HS-27A (cell line): ENCODE results near the gene MTMR12.

Experiments used
- DNase-seq: peaks from one replicate; pipeline ENCODE4 v3.0.0-alpha.2; 2012; ENCODE audit warnings: low read depth, missing footprints

The MTMR12 gene, protein sequence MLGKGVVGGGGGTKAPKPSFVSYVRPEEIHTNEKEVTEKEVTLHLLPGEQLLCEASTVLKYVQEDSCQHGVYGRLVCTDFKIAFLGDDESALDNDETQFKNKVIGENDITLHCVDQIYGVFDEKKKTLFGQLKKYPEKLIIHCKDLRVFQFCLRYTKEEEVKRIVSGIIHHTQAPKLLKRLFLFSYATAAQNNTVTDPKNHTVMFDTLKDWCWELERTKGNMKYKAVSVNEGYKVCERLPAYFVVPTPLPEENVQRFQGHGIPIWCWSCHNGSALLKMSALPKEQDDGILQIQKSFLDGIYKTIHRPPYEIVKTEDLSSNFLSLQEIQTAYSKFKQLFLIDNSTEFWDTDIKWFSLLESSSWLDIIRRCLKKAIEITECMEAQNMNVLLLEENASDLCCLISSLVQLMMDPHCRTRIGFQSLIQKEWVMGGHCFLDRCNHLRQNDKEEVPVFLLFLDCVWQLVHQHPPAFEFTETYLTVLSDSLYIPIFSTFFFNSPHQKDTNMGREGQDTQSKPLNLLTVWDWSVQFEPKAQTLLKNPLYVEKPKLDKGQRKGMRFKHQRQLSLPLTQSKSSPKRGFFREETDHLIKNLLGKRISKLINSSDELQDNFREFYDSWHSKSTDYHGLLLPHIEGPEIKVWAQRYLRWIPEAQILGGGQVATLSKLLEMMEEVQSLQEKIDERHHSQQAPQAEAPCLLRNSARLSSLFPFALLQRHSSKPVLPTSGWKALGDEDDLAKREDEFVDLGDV

DNA sequence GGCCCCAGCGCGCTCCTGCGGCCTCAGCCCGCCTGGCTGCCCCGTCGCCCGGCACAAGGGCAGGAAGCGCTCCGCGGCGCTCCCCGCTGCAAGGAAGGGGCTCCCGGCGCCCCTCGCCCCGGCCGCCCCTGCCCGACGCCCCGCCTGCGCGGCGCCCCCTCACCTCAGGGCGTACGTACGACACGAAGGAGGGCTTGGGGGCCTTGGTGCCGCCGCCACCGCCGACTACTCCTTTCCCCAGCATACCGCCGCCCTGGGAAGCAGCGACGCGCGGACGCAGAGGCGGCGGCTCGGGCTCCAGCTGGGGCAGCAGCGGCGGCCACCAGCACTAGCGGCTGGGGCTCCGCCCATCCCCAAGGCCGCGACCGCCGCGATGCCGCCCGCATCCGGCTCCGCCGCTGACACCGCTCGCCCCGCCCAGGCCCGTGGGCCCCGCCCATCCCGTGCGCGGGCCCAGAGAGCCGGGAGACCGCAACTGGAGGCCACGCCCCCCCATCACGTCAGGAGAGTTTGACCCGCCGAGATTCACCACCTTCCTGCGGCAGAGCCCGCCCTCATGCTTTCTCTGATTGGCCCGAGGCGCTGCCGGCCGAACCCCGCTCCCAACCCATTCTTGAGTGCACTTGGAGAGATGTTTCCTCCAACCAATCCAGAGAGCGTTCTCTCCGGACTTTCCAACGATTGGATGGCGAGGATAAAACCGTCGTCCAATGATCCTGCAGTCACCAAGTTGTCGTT is at the start of gene MTMR12:
MTMR12 (minus strand) TSS at position 345 of the 738 bp plus-strand sequence; CDS start at position 244, 101 bp downstream.
- peak; percentile 98 for DNase-seq

DNA sequence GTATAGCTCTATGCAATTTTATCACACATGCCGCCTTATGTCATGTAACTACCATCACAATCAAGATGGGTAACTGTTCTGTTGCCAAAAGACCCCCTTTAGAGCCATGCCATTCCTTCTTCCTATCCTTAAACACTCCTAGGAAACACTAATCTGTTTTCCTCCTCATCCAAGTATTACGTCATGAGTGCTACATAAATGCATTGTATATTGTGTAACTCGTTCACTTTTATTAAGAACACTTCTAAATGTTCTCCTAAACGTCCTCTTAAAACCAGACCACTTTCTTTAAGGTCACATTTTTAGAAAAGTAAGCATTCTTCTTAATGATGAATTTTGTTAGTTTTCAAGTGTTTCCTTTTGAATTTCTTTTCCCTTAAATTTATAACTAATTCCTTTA is 49.8 kb upstream of the MTMR12 start:
- no peak for DNase-seq

DNA sequence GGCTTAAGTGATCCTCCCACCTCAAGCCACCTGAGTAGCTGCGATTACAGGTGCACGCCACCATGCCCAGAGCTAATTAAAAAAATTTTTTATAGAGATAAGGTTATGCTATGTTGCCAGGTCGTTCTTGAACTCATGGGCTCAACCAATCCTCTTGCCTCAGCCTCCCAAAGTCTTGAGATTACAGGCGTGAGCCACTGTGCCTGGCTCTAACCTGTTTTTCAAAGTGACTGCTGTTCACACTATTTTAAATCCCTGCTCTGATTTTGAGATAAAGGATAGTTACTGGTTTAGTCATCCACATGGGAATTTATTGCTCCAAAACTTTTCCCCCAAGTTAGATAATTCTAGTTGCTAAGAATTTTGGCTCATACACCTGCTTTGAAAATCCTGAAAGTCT is 48.2 kb upstream of the MTMR12 start:
- no peak for DNase-seq

DNA sequence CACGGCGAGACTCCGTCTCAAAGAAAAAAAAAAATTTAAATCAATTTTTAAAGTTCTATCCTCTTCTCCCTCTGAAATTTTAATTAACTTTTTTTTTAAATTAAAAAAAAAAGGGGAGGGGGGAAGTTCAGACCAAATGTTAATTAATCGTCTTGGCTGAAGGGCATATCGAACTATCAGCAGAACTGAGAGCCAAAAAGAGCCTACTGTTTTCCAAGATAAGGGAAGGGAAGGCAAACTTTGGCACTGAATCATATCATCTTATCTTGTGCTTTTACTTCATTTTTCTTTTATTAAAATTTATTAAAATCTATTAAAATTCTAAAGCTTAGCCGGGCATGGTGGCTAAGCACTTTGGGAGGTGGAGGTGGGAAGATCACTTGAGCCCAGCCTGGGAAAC is 45.9 kb upstream of the MTMR12 start:
- DNase-seq, result no peak

DNA sequence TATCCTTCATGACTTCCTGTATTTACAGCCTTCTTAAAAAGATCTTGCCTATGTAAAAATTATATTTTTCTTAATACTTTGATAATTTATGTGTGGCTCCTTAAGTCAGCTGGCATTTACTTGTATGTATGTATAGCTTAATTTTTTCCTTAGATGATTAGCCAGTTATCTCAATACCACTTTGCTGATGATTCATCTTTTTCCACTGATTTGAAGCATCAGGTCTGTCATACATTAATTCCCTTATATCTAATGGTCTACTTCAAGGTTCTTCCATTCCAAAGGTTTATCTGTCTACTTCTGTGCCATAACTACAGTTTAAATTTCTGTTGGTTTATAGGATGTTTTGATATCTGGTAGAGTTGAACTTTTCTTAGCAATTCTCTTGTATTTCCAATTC is 44.9 kb upstream of the MTMR12 start:
- DNase-seq, result no peak

DNA sequence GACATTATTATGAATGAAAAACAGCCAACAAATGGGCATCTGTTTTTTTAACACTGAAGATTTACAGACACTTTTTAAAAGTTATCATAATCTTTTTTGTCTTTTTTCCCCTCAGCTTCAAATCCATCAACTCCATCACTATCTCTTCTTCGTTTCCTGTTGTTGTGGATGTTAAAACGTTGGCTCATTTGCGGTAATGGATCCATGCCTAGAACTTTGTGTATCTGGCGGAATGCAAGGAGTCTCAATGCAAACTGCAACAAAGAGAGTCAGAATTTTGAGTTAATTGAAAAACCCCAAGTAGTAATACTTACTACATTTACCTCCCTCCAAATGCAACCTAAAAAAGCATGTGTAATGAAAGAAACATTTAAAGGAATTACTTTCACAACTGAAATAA is 42.9 kb upstream of the MTMR12 start:
- no peak for DNase-seq

DNA sequence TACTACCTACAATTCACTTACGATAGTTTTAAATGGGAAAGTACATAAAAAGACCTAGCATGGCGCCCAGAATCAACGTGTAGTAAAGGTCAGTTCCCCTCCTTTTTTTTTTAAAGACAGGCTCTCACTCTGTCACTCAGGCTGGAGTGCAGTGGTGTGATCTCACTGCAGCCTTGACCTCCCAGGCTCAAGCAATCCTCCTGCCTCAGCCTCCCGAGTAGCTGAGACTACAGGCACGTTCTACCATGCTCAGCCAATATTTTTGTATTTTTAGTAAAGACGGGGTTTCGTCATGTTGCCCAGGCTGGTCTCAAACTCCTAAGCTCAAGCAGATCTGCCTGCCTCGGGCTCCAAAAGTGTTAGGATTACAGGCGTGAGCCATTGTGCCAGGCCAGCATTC is 40.7 kb upstream of the MTMR12 start:
- no peak for DNase-seq

DNA sequence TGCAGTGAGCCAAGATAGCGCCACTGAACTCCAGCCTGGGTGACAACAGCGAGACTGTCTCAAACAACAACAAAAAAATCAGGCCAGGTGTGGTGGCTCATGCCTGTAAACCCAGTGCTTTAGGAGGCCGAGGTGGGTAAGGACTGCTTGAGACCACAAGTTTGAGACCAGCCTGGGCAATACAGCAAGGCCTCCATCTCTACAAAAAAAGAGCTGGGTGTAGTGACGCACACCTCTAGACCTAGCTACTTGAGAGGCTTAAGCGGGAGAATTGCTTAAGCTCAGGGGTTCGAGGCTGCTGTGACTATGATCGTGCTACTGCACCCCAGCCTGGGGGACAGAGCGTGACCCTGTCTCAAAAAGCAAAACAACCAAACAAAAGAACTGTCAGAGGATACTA is 39.9 kb upstream of the MTMR12 start:
- no peak for DNase-seq

DNA sequence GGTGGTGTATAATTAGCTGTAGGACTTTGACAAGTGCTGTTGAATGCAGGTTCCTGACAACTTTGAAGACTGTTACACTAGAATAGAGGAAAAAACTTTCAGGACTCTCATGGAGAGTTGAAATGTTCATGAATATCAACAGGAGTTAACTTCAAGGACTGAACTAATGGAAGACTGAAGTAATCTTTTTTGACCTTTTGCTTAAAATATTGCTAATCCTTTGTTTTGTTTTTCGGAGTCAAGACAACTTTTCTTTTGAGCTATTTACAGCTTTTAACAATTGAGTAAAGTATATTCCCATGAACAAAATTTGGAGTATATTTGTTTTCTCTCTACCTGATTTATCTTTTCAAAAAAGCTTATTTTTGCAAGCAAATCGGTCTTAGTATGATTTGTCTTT is 34.1 kb upstream of the MTMR12 start:
- no peak for DNase-seq

DNA sequence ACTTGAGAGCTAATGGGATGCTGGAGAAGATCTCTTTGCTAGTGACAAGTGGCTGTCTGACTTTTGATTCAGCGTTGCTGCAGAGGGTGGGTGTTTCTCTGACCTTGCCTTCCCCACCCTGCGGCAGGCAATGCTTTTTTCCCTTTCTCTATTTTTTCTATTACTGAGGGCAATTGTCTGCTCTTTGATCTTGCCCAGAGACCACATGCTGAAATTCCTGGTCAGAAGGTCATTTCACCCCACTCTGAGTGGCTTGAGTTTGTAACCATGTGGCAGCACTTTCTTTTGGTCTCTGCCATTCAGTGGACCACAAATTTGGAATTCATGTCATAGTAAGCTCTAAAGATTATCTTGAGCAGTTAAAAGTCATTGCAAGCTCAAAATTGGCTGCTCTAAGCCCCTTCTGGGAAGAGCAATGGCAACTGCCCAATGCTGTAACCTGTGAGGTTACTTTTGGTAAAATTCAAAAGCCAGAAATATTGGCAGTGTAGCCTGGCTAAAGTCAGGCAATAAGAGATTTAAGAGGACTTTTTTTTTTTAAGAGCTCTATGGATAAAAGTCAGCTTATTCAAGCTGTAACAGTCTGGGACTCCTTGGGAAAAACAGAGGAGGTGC is 30.4 kb upstream of the MTMR12 start:
- DNase-seq, result no peak

DNA sequence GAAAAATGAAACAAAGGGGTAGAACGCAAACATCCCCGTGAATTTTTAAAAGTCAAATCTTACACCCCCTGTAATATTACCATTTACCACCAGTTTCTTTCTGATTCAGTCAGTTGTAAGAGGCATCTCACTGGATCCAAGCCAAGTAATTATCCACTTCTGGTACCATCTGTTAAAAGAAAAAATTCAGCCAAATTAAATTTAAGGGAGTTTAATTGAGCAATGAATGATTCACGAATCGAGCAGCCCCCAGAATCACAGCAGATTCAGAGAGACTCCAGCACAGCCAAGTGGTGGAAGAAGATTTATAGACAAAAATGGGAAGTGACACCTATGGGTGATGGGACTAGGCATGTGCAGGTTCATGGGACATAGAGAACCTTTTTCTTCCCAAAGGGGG is 29.9 kb upstream of the MTMR12 start:
- DNase-seq, result no peak

DNA sequence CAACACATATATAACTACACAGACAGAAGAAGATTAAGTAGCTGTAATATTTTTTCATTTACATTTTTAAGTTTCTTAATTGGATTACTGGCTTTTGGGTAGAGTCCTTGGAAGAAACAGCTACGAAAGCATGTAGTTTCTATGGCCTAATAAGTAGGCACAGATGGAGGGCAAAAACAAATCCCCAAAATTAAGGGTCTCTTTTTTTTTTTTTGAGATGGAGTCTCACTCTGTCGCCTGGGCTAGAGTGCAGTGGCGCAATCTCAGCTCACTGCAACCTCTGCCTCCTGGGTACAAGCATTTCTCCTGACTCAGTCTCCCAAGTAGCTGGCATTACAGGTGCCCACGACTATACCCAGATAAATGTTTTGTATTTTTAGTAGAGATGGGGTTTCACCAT is 27.1 kb upstream of the MTMR12 start:
- DNase-seq, result no peak

DNA sequence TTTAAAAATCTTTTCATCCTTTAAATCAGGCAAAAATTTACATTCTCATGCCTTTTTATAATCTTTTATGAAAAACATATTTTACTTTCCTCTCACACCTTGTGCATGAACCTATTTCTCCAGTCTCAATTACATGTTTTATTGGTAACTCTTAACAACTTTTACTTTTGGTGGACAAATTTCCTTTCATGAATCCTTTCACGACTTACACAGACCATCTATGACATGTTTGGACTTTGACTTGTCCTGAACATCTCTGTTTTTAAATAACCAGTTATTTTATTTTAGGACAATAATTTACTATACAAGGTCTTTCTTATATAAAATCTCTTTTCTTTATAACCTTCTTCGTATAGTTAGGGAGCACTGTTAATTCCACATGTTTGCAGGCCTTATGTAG is 26.5 kb upstream of the MTMR12 start:
- peak; percentile 31 for DNase-seq

DNA sequence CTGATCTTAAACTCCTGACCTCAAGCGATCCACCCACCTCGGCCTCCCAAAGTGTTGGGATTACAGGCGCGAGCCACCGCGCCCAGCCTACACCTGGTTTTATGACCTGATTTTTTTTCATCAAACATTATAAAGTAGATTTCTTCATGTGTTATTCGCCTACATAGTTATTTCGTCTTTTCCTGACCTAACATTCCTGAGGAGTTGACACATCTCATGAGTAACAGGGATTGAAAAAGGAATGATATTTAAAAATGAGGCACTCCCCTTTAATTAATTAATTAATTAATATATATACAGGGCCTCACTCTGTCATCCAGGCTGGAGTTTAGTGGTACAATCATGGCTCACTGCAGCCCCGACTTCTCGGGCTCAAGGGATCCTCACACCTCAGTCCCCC is 20.2 kb upstream of the MTMR12 start:
- DNase-seq, result no peak

DNA sequence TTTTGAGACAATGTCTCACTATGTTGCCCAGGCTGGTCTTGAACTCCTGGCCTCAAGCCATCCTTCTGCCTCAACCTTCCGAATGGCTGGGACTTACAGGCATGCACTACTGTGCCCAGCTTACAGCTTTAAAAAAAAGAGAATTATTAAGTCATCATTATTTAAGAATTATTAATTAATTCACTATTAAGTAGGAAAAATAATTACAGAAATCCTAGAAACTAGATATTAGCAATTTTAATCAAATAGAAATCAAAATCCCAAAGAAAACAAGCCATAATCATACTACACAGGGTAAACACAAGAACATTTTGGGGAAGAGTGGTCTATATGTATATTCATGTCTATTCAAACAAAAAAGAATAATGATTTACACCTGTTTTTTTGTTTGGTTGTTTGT is 19.6 kb upstream of the MTMR12 start:
- no peak for DNase-seq

DNA sequence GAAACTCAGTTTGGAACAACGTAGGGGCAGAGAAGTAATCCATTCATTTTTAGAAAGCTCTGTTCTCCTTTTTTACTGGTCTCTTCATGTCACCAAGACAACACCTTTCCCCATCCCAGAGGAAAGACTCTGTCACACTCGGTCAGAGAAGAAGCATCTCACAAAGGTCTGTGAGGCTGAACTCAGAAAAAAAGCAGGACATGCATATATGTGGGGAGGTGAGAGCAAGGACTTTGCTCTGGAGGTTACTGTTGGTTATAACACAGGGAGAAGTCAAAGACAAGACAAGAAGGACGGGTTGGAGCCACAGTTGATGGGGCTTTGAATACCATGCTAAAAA is 19.2 kb upstream of the MTMR12 start:
- no peak for DNase-seq

DNA sequence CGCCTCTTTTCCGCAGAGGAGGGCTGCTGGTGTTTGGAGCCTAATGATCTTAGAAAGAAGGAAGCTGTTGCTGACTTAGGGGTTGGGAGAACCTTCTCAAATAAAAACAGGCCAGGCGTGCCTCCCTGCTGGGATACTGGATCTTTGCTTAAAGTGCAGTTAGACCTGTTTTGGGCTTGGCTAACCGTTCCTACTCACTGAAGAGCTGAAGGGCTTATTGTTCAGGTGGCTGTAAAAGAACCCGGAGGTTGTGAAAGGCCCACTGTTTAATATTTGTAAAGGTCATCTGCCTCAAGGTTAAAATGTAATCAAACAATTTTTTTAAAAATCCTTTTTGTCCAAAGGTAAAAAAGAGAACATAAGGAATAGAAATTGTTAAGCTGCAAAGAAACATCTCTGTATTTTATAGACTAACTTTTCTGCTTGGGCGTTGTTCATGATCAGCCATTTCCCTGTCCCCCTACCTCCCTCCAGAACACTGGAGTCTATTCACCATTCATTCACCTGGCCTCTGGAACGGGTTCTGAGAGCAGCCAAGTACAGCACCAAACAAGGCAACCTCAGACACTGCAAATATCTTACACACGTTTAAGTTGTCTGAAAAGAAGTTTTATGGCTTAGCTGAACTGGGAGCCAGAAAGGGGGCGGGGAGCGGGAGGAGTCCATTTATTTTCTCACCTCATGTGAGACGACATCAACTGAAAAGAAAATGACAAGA is 18.6 kb upstream of the MTMR12 start:
- no peak for DNase-seq

DNA sequence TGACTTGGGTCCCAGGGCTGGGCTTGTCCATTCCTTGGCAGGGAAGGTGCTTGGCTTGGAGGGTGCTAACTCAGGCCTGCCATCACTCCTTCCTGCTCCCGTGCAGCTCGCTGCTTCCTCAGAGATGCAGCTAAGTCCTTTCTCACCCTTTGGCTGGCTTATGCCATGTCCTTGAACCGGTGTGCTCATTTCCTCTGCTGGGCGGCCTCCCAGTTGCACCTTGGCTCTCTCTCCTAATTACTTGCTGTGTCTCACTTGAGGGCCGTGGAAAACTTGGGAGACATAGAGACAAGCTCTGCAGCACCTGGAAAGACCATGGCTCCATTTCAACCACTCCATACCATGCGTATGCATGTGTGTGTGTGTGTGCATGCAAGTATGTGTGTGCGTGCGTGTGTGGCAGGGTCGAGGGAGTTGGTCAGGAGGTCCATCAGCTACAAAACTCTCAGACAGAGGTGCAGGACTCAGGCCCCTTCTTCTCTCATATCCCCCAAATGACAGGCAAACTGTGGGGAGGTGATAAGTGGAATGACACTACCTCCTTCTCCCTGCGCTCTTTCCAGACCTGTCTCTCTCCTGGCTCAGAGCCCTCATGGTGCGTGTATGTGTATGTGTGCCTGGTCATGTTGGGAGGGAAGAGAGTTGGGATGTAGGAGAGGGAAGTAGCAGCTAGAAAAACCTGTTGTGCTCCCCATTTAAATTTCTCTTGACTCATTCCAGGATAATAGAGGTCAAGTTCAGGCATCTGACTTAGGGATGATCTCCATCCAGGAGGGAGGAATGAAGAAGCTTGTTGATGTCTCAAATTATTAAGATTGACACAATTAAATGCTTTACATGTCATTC is 17.6 kb upstream of the MTMR12 start:
- DNase-seq, result no peak

DNA sequence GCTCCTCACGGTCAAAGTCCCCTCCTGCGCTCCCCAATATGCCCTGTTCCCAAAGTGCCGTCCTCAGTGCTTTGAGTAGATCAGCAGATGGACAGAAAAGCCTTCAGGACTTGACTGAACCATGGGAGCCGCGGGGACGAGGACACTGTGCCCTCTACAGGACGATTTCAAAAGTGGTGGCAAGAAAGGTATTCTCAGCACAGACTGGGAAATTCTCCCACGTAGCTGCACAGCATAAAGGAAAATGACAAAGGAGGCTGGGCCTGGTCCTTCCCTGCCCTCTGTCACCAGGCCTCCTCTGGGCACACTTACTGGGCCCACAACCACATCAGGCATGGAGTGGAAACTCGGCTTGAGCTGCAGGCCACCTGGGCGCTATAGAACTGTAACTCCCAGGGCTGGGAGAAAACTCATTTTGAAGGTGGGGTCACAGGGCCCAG is 16.7 kb upstream of the MTMR12 start:
- no peak for DNase-seq

DNA sequence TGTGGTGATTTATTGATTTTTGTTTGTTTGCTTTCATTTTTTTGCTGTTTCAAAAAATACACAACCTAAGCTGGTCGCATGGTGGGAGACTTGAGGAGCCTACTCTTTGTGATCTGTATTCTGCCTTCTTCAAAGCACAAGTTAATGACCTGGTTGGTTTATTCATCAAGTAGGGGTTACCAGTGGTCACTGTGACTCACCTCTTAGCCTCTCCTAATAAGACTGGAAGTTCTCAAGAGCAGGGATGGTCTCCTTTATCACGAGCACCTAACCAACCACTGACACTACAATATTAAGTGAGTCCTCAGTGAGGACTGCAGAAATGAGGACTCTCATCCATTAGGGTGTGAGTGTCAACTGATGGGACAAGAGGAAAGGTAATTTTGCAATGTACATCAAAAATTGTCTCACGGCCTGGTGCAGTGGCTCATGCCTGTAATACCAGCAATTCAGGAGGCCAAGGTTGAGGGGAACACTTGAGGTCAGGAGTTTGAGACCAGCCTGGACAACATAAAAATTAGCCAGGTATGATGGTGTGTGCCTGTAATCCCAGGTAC is 13.6 kb upstream of the MTMR12 start:
- DNase-seq, result no peak

DNA sequence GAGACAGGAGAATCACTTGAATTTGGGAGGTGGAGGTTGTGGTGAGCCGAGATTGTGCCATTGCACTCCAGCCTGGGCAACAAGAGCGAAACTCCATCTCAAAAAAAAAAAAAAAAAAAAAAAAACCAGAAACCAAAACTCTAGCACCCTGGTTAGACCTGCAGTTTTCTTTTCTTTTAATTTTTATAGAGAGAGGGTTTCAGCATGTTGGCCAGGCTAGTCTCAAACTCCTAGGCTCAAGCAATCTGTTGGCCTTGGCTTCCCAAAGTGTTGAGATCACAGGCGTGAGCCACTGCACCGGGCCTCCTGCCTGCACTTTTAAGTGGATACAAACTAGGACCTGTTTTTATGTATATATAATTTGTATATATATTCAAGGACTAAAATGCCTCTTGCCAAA is 12.9 kb upstream of the MTMR12 start:
- DNase-seq, result no peak
